Right lobe of liver (tissue), 4 donors: ENCODE results near the gene GNAZ.

Source experiments
- POLR2A ChIP-seq: fragments of 450-650 bp; IDR thresholded peaks from one replicate; pipeline ENCODE4 v1.6.1; 2017; ENCODE audit warnings: antibody characterized with exemption, mild to moderate bottlenecking
- TF ChIP-seq, protein P1 (sequence below), 4 donors: fragments of 200-600 bp in 3 of 4; fragments of 450-650 bp in 1 of 4; IDR thresholded peaks; one replicate each; pipeline versions ENCODE4 v1.5.1 to v1.8.0; 2016 to 2022; ENCODE audit warnings: antibody characterized with exemption in 4 of 4, mild to moderate bottlenecking in 2 of 4
- donor health status: DM: no; HTN: no; CAD: no.
- donor health status: DM: no; HTN: no; CAD: no.
- donor health status: DM: no; HTN: yes; CAD: no.

- TF ChIP-seq, protein P1, sequence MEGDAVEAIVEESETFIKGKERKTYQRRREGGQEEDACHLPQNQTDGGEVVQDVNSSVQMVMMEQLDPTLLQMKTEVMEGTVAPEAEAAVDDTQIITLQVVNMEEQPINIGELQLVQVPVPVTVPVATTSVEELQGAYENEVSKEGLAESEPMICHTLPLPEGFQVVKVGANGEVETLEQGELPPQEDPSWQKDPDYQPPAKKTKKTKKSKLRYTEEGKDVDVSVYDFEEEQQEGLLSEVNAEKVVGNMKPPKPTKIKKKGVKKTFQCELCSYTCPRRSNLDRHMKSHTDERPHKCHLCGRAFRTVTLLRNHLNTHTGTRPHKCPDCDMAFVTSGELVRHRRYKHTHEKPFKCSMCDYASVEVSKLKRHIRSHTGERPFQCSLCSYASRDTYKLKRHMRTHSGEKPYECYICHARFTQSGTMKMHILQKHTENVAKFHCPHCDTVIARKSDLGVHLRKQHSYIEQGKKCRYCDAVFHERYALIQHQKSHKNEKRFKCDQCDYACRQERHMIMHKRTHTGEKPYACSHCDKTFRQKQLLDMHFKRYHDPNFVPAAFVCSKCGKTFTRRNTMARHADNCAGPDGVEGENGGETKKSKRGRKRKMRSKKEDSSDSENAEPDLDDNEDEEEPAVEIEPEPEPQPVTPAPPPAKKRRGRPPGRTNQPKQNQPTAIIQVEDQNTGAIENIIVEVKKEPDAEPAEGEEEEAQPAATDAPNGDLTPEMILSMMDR (IDR thresholded peaks at IDR 0.05): no peak
- TF ChIP-seq POLR2A: no peak
Observed at GRCh38 chr22:23089633-23090456, 19.5 kb downstream of the GNAZ start.
